GM18870 (cell line): ENCODE measurements around the gene HEATR5B.
"Not testable (repeated sequence)": the region's sequence is repeated elsewhere in the genome, so short reads cannot be mapped to it uniquely, and the experiment has no call there.

Source experiments
- ATAC-seq: cut with Tn5 transposase; IDR thresholded peaks from one replicate; pipeline ENCODE4 v1.9.1; 2021; ENCODE audit warnings: moderate library complexity; ENCODE audit not compliant: unreplicated experiment

The HEATR5B gene

GRCh38 chr2:36988008-36988407, 96.2 kb downstream of the HEATR5B start:
- ATAC-seq: no peak

- ATAC-seq: no peak
Measured at GRCh38 chr2:36982467-36982866, 101.7 kb downstream of the HEATR5B start.

- ATAC-seq: no peak
Measured at GRCh38 chr2:36981911-36982310, 102.3 kb downstream of the HEATR5B start.

- ATAC-seq: not testable (repeated sequence)
Measured at GRCh38 chr2:36979007-36979406, 105.2 kb downstream of the HEATR5B start.

- ATAC-seq: no peak
Measured at GRCh38 chr2:36976065-36976464, 108.1 kb downstream of the HEATR5B start.

- no peak for ATAC-seq
Measured at GRCh38 chr2:36975306-36975705, 108.9 kb downstream of the HEATR5B start.

- no peak for ATAC-seq
Measured at GRCh38 chr2:36973320-36973719, 110.9 kb downstream of the HEATR5B start.

- no peak for ATAC-seq
Measured at GRCh38 chr2:36971990-36972389, 112.2 kb downstream of the HEATR5B start.

- ATAC-seq: no peak
Measured at GRCh38 chr2:36967236-36967876, 116.8 kb downstream of the HEATR5B start.

- ATAC-seq: peak; percentile 82
Measured at GRCh38 chr2:36966370-36967235, 117.6 kb downstream of the HEATR5B start, which contains the start of gene STRN. Gene STRN (minus strand): TSS chr2:36966536. CDS start chr2:36966463, 73 bp downstream.

GRCh38 chr2:36965751-36966369, 118.3 kb downstream of the HEATR5B start:
- ATAC-seq: peak; percentile 39

GRCh38 chr2:36965206-36965605, 119.0 kb downstream of the HEATR5B start:
- no peak for ATAC-seq

- no peak for ATAC-seq
Measured at GRCh38 chr2:36964496-36965058, 119.6 kb downstream of the HEATR5B start.

GRCh38 chr2:36963734-36964133, 120.4 kb downstream of the HEATR5B start:
- no peak for ATAC-seq

GRCh38 chr2:36963106-36963505, 121.1 kb downstream of the HEATR5B start:
- no peak for ATAC-seq

GRCh38 chr2:36960773-36961172, 123.4 kb downstream of the HEATR5B start:
- ATAC-seq: no peak

GRCh38 chr2:36960005-36960675, 124.0 kb downstream of the HEATR5B start:
- ATAC-seq: no peak

- ATAC-seq: no peak
Measured at GRCh38 chr2:36954977-36955607, 129.1 kb downstream of the HEATR5B start.

GRCh38 chr2:36952748-36953197, 131.4 kb downstream of the HEATR5B start:
- ATAC-seq: no peak

GRCh38 chr2:36951574-36951973, 132.6 kb downstream of the HEATR5B start:
- no peak for ATAC-seq
